Body of pancreas (tissue), 4 donors: ENCODE results near the gene PSMB7.

ENCODE experiments used
- CTCF ChIP-seq, 7 experiments: fragments of 450-650 bp in 4 of 7; fragments of 200-600 bp in 3 of 7; sonication (generic) in 3 of 7; IDR thresholded peaks; one replicate each; pipeline ENCODE4 v1.5.1; 2016 to 2019; ENCODE audit warnings: antibody characterized with exemption in 7 of 7
- POLR2A ChIP-seq, 3 donors: fragments of 450-650 bp; IDR thresholded peaks; one replicate each; pipeline ENCODE4 v1.6.1; 2016; ENCODE audit warnings: antibody characterized with exemption in 3 of 3, mild to moderate bottlenecking in 2 of 3

GRCh38 chr9:124308606-124309491 is 106.4 kb downstream of the PSMB7 start:
- TF ChIP-seq POLR2A (IDR thresholded peaks at IDR 0.05), result no peak
- TF ChIP-seq CTCF (IDR thresholded peaks at IDR 0.05), result no peak
